Measurements from ENCODE around the gene POLR2E. TPM values are rescaled to one million over a fixed set of nuclear protein-coding genes. Genes with fewer than 3 reads are reported as not detected.

Gene POLR2E
- total and polyA plus RNA-seq, 2 of the 13 experiments (the other 11 are each of a cell fraction or from before 2014, with no cell fraction given): 140 to 272 TPM

DNA sequence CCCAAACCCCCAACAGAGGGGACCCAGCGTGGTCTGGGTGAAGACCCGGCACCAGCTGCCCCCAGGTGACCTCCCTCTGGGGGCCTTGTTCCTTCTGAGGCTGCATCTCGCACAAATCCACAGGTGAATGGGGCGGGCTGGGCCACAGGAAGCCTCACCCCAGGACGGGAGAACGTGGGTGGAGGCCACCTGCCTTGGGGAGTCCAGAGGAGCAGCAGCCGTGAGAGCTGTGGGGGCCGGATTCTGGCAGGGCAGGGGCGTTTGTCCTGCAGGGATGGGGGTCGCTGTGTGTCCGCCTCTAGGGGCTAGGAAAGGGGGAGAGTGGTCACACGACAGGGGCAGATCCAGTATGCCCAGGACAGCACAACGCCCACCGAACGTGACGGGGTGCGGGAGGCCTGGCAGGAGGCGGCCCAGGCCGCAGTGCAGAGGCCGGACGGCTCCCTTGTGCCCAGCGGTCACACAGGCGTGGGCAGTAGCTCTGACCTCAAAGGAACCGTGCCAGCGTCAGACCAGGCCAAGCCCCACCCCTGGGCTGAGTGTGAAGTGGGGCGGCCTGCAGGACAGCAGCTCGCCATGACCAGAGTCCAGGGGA lies 6.7 kb downstream of the POLR2E start (continued):
- TF ChIP-seq, protein P1, sequence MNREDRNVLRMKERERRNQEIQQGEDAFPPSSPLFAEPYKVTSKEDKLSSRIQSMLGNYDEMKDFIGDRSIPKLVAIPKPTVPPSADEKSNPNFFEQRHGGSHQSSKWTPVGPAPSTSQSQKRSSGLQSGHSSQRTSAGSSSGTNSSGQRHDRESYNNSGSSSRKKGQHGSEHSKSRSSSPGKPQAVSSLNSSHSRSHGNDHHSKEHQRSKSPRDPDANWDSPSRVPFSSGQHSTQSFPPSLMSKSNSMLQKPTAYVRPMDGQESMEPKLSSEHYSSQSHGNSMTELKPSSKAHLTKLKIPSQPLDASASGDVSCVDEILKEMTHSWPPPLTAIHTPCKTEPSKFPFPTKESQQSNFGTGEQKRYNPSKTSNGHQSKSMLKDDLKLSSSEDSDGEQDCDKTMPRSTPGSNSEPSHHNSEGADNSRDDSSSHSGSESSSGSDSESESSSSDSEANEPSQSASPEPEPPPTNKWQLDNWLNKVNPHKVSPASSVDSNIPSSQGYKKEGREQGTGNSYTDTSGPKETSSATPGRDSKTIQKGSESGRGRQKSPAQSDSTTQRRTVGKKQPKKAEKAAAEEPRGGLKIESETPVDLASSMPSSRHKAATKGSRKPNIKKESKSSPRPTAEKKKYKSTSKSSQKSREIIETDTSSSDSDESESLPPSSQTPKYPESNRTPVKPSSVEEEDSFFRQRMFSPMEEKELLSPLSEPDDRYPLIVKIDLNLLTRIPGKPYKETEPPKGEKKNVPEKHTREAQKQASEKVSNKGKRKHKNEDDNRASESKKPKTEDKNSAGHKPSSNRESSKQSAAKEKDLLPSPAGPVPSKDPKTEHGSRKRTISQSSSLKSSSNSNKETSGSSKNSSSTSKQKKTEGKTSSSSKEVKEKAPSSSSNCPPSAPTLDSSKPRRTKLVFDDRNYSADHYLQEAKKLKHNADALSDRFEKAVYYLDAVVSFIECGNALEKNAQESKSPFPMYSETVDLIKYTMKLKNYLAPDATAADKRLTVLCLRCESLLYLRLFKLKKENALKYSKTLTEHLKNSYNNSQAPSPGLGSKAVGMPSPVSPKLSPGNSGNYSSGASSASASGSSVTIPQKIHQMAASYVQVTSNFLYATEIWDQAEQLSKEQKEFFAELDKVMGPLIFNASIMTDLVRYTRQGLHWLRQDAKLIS (CRISPR knock-in tag; IDR thresholded peaks at IDR 0.05): no peak
- TF ChIP-seq TAF1 (CRISPR knock-in tag; IDR thresholded peaks at IDR 0.05) (no peak), MAZ (IDR thresholded peaks at IDR 0.05; ENCODE audit: borderline replicate concordance, low read depth, low read length) (no peak), MAZ (CRISPR knock-in tag; IDR thresholded peaks at IDR 0.05; ENCODE audit: low read depth) (no peak), ZFP41 (CRISPR knock-in tag; IDR thresholded peaks at IDR 0.05; ENCODE audit: borderline replicate concordance) (no peak), HNRNPL (IDR thresholded peaks at IDR 0.05; ENCODE audit: low read depth, low read length) (0 out of 2 replicates have a peak, but pooled peaks have one; percentile 24), RBM39 (IDR thresholded peaks at IDR 0.05; ENCODE audit: low read depth, low read length, poor library complexity, severe bottlenecking) (no peak), DR1 (CRISPR knock-in tag; IDR thresholded peaks at IDR 0.05) (no peak), KAT8 (CRISPR knock-in tag; IDR thresholded peaks at IDR 0.05) (no peak), ZNF30 (CRISPR knock-in tag; IDR thresholded peaks at IDR 0.05) (no peak), ZFP62 (CRISPR knock-in tag; IDR thresholded peaks at IDR 0.05) (no peak), ZNF274 (CRISPR knock-in tag; IDR thresholded peaks at IDR 0.05) (no peak), TP53 (CRISPR knock-in tag; conservative IDR thresholded peaks at IDR 0.05) (no peak), ZFP1 (CRISPR knock-in tag; IDR thresholded peaks at IDR 0.05) (no peak), ELF4 (CRISPR knock-in tag; IDR thresholded peaks at IDR 0.05; ENCODE audit: borderline replicate concordance) (no peak), SIN3A (IDR thresholded peaks at IDR 0.05; ENCODE audit: borderline replicate concordance, low read depth, low read length) (no peak), ZNF101 (CRISPR knock-in tag; IDR thresholded peaks at IDR 0.05; ENCODE audit: borderline replicate concordance, low read depth) (no peak), ZNF850 (CRISPR knock-in tag; conservative IDR thresholded peaks at IDR 0.05) (no peak), ZC3H4 (CRISPR knock-in tag; IDR thresholded peaks at IDR 0.05; ENCODE audit: borderline replicate concordance) (no peak)
- TF ChIP-seq, protein P2, sequence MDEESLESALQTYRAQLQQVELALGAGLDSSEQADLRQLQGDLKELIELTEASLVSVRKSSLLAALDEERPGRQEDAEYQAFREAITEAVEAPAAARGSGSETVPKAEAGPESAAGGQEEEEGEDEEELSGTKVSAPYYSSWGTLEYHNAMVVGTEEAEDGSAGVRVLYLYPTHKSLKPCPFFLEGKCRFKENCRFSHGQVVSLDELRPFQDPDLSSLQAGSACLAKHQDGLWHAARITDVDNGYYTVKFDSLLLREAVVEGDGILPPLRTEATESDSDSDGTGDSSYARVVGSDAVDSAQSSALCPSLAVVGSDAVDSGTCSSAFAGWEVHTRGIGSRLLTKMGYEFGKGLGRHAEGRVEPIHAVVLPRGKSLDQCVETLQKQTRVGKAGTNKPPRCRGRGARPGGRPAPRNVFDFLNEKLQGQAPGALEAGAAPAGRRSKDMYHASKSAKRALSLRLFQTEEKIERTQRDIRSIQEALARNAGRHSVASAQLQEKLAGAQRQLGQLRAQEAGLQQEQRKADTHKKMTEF (CRISPR knock-in tag; IDR thresholded peaks at IDR 0.05): no peak
- TF ChIP-seq, protein P3, sequence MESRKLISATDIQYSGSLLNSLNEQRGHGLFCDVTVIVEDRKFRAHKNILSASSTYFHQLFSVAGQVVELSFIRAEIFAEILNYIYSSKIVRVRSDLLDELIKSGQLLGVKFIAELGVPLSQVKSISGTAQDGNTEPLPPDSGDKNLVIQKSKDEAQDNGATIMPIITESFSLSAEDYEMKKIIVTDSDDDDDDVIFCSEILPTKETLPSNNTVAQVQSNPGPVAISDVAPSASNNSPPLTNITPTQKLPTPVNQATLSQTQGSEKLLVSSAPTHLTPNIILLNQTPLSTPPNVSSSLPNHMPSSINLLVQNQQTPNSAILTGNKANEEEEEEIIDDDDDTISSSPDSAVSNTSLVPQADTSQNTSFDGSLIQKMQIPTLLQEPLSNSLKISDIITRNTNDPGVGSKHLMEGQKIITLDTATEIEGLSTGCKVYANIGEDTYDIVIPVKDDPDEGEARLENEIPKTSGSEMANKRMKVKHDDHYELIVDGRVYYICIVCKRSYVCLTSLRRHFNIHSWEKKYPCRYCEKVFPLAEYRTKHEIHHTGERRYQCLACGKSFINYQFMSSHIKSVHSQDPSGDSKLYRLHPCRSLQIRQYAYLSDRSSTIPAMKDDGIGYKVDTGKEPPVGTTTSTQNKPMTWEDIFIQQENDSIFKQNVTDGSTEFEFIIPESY (CRISPR knock-in tag; IDR thresholded peaks at IDR 0.05): no peak
- TF ChIP-seq, protein P4, sequence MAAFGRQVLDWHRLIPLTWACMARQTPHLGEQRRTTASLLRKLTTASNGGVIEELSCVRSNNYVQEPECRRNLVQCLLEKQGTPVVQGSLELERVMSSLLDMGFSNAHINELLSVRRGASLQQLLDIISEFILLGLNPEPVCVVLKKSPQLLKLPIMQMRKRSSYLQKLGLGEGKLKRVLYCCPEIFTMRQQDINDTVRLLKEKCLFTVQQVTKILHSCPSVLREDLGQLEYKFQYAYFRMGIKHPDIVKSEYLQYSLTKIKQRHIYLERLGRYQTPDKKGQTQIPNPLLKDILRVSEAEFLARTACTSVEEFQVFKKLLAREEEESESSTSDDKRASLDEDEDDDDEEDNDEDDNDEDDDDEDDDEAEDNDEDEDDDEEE (CRISPR knock-in tag; IDR thresholded peaks at IDR 0.05): no peak
